Lung microvascular endothelial cell (primary cell): ENCODE results near the gene NOL3. TPM values are rescaled to one million over a fixed set of nuclear protein-coding genes. Genes with fewer than 3 reads are reported as not detected.
A peak's percentile ranks its signal among the peaks of the same experiment; 100 is the strongest.

Experiments used
- DNase-seq, 2 donors: peaks; one replicate each; pipeline versions ENCODE4 v3.0.0 to v3.0.0-alpha.2; 2010; ENCODE audit warnings: low read depth in 2 of 2
- total RNA-seq: library from RNA; depleted of rRNA; stranded (reverse); fragments of >200 nt; gene quantifications from 2 replicates; pipeline ENCODE4 v1.2.1, GENCODE V29; 2014

Gene NOL3
- total RNA-seq, 1 donor from 2014 or later = 5.6 TPM

- DNase-seq = peak; percentile 31 to 49
These were observed 633 bp upstream of the NOL3 start for GRCh38 chr16:67169642-67170167.

GRCh38 chr16:67170949-67171649 lies 761 bp downstream of the NOL3 start:
- no peak for DNase-seq

GRCh38 chr16:67173323-67173722 lies 3.0 kb downstream of the NOL3 start:
- DNase-seq = no peak

- peak; percentile 89 to 91 for DNase-seq
These were observed 3.7 kb downstream of the NOL3 start for GRCh38 chr16:67173808-67174705.

- DNase-seq = no peak
These were observed 4.4 kb downstream of the NOL3 start for GRCh38 chr16:67174706-67175231.

- DNase-seq = no peak
These were observed 6.3 kb downstream of the NOL3 start for GRCh38 chr16:67176662-67177061.

- peak; percentile 62 to 76 for DNase-seq
These were observed 7.7 kb downstream of the NOL3 start for GRCh38 chr16:67177743-67178699.

GRCh38 chr16:67179421-67180080 lies 9.2 kb downstream of the NOL3 start:
- DNase-seq = no peak

- DNase-seq = no peak
These were observed 9.8 kb downstream of the NOL3 start for GRCh38 chr16:67180166-67180565.

- peak; percentile 46 to 71 for DNase-seq
These were observed 11.0 kb downstream of the NOL3 start for GRCh38 chr16:67181346-67181745.

- no peak for DNase-seq
These were observed 11.9 kb downstream of the NOL3 start for GRCh38 chr16:67182288-67182687.

GRCh38 chr16:67183284-67183626 lies 12.9 kb downstream of the NOL3 start:
- DNase-seq = no peak

- DNase-seq = peak; percentile 98
These were observed 13.5 kb downstream of the NOL3 start, which contains the start of gene MATCAP1 for GRCh38 chr16:67183627-67184452. Gene MATCAP1, minus strand, starts transcription at chr16:67183963. Its CDS starts 3,353 bp downstream, at chr16:67180610.

- no peak for DNase-seq
These were observed 14.2 kb downstream of the NOL3 start for GRCh38 chr16:67184453-67184994.

GRCh38 chr16:67184995-67185650 lies 14.8 kb downstream of the NOL3 start:
- peak; percentile 89 to 93 for DNase-seq

- DNase-seq = no peak
These were observed 15.4 kb downstream of the NOL3 start for GRCh38 chr16:67185651-67186134.

- DNase-seq = no peak
These were observed 16.2 kb downstream of the NOL3 start for GRCh38 chr16:67186550-67186950.

- DNase-seq = no peak
These were observed 17.0 kb downstream of the NOL3 start for GRCh38 chr16:67187175-67187890.
